Thyroid gland (tissue), 4 donors: ENCODE results near the gene PRX. TPM values are rescaled to one million over a fixed set of nuclear protein-coding genes. Genes with fewer than 3 reads are reported as not detected.

Source experiments
- DNase-seq, 2 donors: peaks; one replicate each; pipeline ENCODE4 v3.0.0-alpha.2; 2019
- H3K27ac ChIP-seq, 3 donors: fragments of 200-600 bp; sonication (generic); 1 replicate in 2 of 3; 2 replicates in 1 of 3; pipeline ENCODE4 v1.5.1; 2016 to 2019; ENCODE audit warnings: mild to moderate bottlenecking in 1 of 3, moderate library complexity in 1 of 3
- H3K27me3 ChIP-seq: fragments of 200-600 bp; sonication (generic); one replicate; pipeline ENCODE4 v1.5.1; 2019
- H3K36me3 ChIP-seq, 2 donors: fragments of 200-600 bp; sonication (generic); one replicate each; pipeline ENCODE4 v1.5.1; 2016 to 2019
- H3K4me1 ChIP-seq, 2 donors: fragments of 200-600 bp; sonication (generic); one replicate each; pipeline ENCODE4 v1.5.1; 2017 to 2019
- H3K4me3 ChIP-seq, 3 donors: fragments of 200-600 bp; sonication (generic); replicated peaks in 1 of 3; 1 replicate in 2 of 3; 2 replicates in 1 of 3; pipeline ENCODE4 v1.5.1; 2016; ENCODE audit warnings: mild to moderate bottlenecking in 1 of 3
- H3K9me3 ChIP-seq: fragments of 200-600 bp; sonication (generic); one replicate; pipeline ENCODE4 v1.5.1; 2017
- POLR2A ChIP-seq, 2 donors: fragments of 450-650 bp; IDR thresholded peaks; one replicate each; pipeline ENCODE4 v1.6.1; 2017; ENCODE audit warnings: antibody characterized with exemption in 2 of 2, mild to moderate bottlenecking in 2 of 2, moderate library complexity in 1 of 2
- WGBS, 2 donors: methylation state at CpG; one replicate each; pipeline ENCODE4 v1.1.5; 2017; 5-methylcytosine and 5-hydroxymethylcytosine counted together
- intact Hi-C: fragments of 100-400 bp; cut with DNase I; formaldehyde crosslinking; loops from one replicate; pipeline ENCODE4 v1.15.1; 2023
- total RNA-seq, 4 donors: library from RNA; depleted of rRNA; stranded (reverse); fragments of >200 nt; gene quantifications; one replicate each; pipeline ENCODE4 v1.2.3, GENCODE V29; 2016
- TF ChIP-seq, protein P1 (sequence below), 6 experiments: fragments of 200-600 bp in 3 of 6; fragments of 450-650 bp in 3 of 6; sonication (generic) in 3 of 6; IDR thresholded peaks; one replicate each; pipeline ENCODE4 v1.5.1; 2016 to 2019; ENCODE audit warnings: antibody characterized with exemption in 6 of 6, mild to moderate bottlenecking in 2 of 6, inconsistent platforms in 1 of 6, moderate library complexity in 1 of 6

Gene PRX
- total RNA-seq, 4 donors from 2014 or later, result 7.3 to 27.5 (median 10.3) TPM

DNA sequence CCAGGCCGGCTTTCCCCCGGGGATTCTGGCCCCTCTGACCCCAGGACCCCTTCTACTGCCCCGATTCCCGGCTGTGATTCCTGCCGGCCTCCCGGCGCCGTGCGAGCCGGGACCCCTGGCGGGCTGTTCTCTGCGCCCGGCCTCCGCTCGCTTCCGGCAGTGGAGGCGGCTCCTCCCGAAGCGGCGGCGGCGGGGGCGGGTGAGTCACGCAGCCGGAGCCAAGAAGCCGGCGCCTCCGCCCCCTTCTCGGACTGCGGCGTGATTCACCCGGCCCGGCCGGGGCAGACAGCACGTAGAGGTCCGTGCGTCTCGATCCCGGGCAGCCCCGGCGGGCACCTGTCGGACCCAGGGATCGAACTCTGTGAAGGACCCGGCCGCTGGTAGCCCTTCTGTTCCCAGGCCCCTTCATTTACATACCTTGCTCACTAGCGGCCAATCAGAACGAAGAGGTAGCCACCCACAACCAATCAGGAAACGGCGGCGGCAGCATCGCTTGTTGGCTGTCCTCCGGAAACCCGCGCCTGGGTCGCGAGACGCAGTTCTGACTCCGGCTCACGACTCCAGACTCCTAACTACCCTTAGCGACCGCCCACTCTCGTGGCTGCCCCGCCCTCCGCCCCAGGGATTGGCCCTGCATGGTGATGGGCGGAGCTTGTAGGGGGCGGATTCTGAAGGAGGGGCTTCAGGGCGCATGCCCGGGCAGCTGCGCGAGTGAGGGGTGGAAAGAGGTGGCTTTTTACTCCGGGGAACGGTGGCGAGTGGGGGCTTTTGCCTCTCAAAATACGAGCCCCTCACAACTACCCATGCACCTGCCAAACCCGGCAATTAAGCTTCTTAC lies 12.5 kb upstream of the PRX start, which contains the start of gene SERTAD1:
TSS of gene SERTAD1 (minus strand) at position 543 of the 838 bp plus-strand sequence. CDS start 2,446 bp downstream, outside the sequence.
- Histone ChIP-seq H3K4me3 (peak within 1 kb of the TSS; percentile 57 to 89 (median 71)), H3K4me1 (peaks cover 30% of the 10 kb centered on the region in 2 donors), H3K9me3 (no peaks in the 10 kb centered on the region), H3K27me3 (no peaks in the 10 kb centered on the region), H3K27ac (peak within 1 kb of the TSS; percentile 99), H3K36me3 (peaks cover 9 to 10% of the 10 kb centered on the region in 2 donors)
- 0% methylated on average over 25 to 30 of the region's 75 CpGs for WGBS, 2 donors
- TF ChIP-seq, protein P1, sequence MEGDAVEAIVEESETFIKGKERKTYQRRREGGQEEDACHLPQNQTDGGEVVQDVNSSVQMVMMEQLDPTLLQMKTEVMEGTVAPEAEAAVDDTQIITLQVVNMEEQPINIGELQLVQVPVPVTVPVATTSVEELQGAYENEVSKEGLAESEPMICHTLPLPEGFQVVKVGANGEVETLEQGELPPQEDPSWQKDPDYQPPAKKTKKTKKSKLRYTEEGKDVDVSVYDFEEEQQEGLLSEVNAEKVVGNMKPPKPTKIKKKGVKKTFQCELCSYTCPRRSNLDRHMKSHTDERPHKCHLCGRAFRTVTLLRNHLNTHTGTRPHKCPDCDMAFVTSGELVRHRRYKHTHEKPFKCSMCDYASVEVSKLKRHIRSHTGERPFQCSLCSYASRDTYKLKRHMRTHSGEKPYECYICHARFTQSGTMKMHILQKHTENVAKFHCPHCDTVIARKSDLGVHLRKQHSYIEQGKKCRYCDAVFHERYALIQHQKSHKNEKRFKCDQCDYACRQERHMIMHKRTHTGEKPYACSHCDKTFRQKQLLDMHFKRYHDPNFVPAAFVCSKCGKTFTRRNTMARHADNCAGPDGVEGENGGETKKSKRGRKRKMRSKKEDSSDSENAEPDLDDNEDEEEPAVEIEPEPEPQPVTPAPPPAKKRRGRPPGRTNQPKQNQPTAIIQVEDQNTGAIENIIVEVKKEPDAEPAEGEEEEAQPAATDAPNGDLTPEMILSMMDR (IDR thresholded peaks at IDR 0.05), result peak; percentile 44 to 92 (median 73)
- TF ChIP-seq POLR2A (IDR thresholded peaks at IDR 0.05), result peak; percentile 99 to 100
- intact Hi-C loops, result no loop called here
- DNase-seq, result peak; percentile 100

GRCh38 chr19:40424637-40425449 lies 11.7 kb upstream of the PRX start:
- DNase-seq, result peak in 1 of 2 donors; percentile 32
- Histone ChIP-seq H3K27ac (peak overlapping the region; percentile 99), H3K27me3 (no peaks in the 10 kb centered on the region), H3K9me3 (no peaks in the 10 kb centered on the region), H3K36me3 (peaks cover 9 to 10% of the 10 kb centered on the region in 2 donors), H3K4me1 (peaks cover 30 to 36% of the 10 kb centered on the region in 2 donors), H3K4me3 (peak overlapping the region; percentile 57 to 89 (median 71))
- intact Hi-C loops, result no loop called here
- WGBS, 2 donors, result 1 to 2% methylated on average over 16 to 23 of the region's 28 CpGs
- no peak for TF ChIP-seq POLR2A (IDR thresholded peaks at IDR 0.05)
- TF ChIP-seq, protein P1 (IDR thresholded peaks at IDR 0.05), result no peak

DNA sequence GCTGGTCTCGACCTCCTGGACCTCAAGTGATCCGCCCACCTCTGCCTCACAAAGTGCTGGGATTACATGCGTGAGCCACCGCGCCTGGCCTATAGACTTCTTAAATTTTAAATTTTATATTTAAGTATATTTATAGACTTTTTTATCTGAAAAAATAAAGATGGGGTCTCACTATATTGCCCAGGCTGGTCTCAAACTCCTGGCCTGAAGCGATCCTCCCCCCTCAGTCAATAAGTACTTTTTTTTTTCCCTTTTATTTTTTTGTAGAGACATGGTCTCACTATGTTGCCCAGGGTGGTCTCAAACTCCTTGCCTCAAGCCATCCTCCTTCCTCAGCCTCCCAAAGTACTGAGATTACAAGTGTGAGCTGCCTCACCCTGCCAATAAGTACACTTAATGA lies 10.8 kb upstream of the PRX start:
- intact Hi-C loops, result no loop called here
- Histone ChIP-seq H3K27ac (peak overlapping the region; percentile 99), H3K27me3 (no peaks in the 10 kb centered on the region), H3K36me3 (peaks cover 9 to 10% of the 10 kb centered on the region in 2 donors), H3K9me3 (no peaks in the 10 kb centered on the region), H3K4me3 (no peak overlapping the region), H3K4me1 (peaks cover 30 to 36% of the 10 kb centered on the region in 2 donors)
- TF ChIP-seq, protein P1 (IDR thresholded peaks at IDR 0.05), result no peak
- TF ChIP-seq POLR2A (IDR thresholded peaks at IDR 0.05), result no peak
- 91 to 93% methylated on average over 6 of the region's 6 CpGs for WGBS, 2 donors
- no peak for DNase-seq

GRCh38 chr19:40422748-40423566 lies 9.8 kb upstream of the PRX start:
- H3K4me3 ChIP-seq, result no peak overlapping the region
- peak overlapping the region in 2 of 3 donors; percentile 99 for H3K27ac ChIP-seq
- peaks cover 30 to 36% of the 10 kb centered on the region in 2 donors for H3K4me1 ChIP-seq
- 82 to 90% methylated on average over 10 to 24 of the region's 31 CpGs for WGBS, 2 donors
- TF ChIP-seq, protein P1 (IDR thresholded peaks at IDR 0.05), result no peak
- no peak for TF ChIP-seq POLR2A (IDR thresholded peaks at IDR 0.05)
- no peaks in the 10 kb centered on the region for H3K27me3 ChIP-seq
- H3K9me3 ChIP-seq, result no peaks in the 10 kb centered on the region
- H3K36me3 ChIP-seq, result peaks cover 9 to 10% of the 10 kb centered on the region in 2 donors
- no peak for DNase-seq
- intact Hi-C loops, result no loop called here
